22Rv1 (cell line): Measurements from ENCODE around the gene SORCS2.

Experiments
- H3K27ac ChIP-seq: fragments of 450-650 bp; 2 replicates; pipeline ENCODE4 v1.5.1; 2017
- CTCF ChIP-seq: fragments of 450-650 bp; IDR thresholded peaks from 2 replicates; pipeline ENCODE4 v1.5.1; 2017; ENCODE audit warnings: mild to moderate bottlenecking
- ZFX ChIP-seq: fragments of 450-650 bp; IDR thresholded peaks from 2 replicates; pipeline ENCODE4 v1.6.1; 2017; ENCODE audit warnings: antibody characterized with exemption, borderline replicate concordance

The SORCS2 gene

GRCh38 chr4:7686070-7686870 lies 493.9 kb downstream of the SORCS2 start:
- no peak overlapping the region for H3K27ac ChIP-seq
- no peak for TF ChIP-seq ZFX
- no peak for TF ChIP-seq CTCF

- H3K27ac ChIP-seq: no peak overlapping the region
- TF ChIP-seq ZFX (no peak), CTCF (no peak)
Observed at GRCh38 chr4:7687006-7687405, 494.7 kb downstream of the SORCS2 start.

- no peak overlapping the region for H3K27ac ChIP-seq
- TF ChIP-seq ZFX: no peak
- TF ChIP-seq CTCF: no peak
Observed at GRCh38 chr4:7687796-7688195, 495.5 kb downstream of the SORCS2 start.

- H3K27ac ChIP-seq: no peak overlapping the region
- TF ChIP-seq ZFX (no peak), CTCF (no peak)
Observed at GRCh38 chr4:7689773-7690693, 497.7 kb downstream of the SORCS2 start.

GRCh38 chr4:7691061-7691460 lies 498.7 kb downstream of the SORCS2 start:
- H3K27ac ChIP-seq: no peak overlapping the region
- TF ChIP-seq ZFX (no peak), CTCF (no peak)

GRCh38 chr4:7691982-7692381 lies 499.6 kb downstream of the SORCS2 start:
- TF ChIP-seq CTCF: no peak
- no peak overlapping the region for H3K27ac ChIP-seq
